Femur (tissue), 1 donor: ENCODE measurements around the gene KATNAL1.

Experiments
- DNase-seq: peaks from one replicate; pipeline ENCODE4 v3.0.0-alpha.2; 2017

KATNAL1 gene

GRCh38 chr13:30158774-30159445 is 148.4 kb downstream of the KATNAL1 start:
- DNase-seq = peak; percentile 39

GRCh38 chr13:30157616-30157993 is 149.7 kb downstream of the KATNAL1 start:
- DNase-seq = no peak

DNA sequence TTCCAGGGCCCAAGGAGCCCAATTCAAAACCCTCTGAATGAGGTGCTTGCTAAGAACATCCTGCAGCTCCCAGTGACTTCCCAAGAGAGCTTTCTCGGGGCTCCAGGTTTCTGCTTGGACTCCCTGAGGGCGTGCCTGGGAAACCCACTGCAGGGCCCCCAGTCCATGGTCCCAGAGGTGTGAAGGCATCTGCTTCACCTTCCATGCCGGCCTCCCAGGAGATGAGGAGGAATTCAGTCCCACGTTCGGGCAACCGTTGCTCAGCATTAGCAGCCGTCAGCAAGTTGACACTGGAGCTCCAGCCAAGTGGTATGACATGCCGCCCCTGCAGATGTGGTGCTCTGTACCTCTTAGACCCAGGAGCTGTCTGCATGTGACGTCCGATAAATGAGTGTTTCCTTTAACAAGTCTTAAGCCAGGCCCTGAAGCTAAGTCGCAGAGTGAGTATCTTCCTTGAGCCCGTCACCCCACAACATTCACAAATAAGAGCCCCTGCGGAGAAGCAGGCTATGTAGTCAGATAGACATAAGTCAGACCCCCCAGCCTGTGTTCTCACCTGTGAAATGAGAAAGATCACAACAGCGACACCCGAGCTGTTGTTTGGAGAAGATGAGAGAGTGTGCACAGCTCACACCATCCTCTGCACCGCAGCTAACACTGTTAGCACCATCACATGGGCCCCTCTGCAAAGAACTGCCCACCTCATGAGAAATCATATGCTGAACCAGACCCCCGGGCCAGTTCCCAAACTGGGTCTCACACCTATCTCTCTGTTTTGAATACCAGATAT is 150.3 kb downstream of the KATNAL1 start:
- DNase-seq = no peak

DNA sequence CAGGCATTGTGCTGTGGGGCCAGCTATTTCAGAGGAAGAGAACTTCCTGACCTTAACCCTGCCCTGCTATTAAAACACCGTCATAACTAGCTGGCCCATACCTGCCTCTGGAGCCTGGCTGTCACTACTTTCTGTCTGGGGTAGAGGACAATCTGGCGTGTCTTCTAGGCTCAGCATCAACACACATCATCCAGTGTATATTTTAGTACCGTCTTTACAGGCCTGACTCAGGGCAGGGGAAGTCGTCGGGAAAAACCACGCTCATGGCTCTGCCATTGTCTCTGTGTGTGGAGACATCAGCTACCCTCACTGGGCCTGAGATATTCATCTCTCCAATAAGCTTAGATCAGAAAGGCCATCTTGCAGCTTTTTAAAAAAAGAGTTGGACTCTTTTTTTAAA is 151.1 kb downstream of the KATNAL1 start:
- DNase-seq = no peak

DNA sequence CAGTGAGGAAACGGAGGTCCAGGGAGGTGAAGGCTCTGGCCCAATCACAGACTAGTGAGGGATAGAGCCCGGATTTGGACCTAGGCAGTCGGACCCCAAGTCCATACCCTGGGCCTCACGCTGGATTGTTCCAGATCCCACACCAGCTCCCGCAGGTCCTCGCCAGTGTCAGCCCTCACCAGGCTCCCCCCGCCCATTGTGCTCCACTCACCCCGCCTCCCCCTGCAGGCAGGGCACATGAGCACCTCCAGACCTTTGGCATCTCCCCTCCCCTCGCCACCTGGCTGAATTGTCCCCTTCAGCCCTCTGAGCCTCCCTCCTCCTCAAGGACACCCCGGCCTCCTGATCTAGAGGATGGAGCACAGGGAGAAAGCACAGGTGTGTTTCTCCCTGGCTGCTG is 152.4 kb downstream of the KATNAL1 start:
- DNase-seq = no peak

- DNase-seq = no peak
These were observed 152.8 kb downstream of the KATNAL1 start for GRCh38 chr13:30154531-30154930.

DNA sequence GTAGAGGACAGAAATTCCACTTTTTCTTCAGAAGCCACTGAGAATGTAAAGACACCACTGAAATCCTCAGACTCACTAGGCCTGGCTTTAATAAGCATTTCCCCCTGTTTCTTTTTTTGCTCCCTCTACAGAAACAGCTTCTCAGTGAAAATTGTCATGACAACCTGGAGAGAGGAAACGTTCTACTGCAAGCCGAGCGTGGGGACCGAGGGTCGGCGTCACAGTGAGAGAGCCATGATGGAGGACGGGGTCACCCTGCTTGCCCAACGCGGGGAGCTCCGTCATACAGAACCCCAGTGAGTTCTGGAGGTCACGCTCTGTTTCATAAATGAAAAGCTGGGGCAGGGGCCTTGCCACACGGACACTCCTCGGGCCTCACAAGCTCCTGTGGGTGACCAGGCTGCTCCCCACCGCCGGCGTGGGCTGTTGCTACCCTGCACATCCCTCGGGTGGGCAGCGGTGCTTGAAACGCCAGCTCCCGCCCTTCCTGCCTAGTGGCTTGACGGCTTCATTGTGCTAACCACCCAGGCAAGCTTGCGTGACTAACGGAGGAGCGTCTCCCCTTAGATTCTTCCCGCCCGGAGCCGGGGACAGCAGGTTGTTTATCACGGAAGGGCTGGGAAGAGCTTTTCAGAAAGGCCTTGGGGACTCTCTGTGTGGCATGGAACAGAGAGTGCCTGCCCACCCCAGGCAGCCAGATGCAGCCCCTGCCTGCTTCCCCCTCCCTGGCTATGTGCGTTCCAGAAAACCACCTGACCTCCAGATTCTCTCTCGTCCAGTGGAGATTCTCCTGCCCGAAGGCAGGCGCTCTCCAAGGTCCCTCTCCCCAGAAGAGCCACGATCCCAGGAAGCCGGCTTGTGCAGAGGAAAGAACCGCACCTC is 153.6 kb downstream of the KATNAL1 start:
- DNase-seq = no peak
